ENCODE results near the gene MYO7A.

Gene MYO7A

GRCh38 chr11:77175869-77176539 is 48.0 kb downstream of the MYO7A start:
- Histone ChIP-seq H3K4me1 (ENCODE audit: low read depth, poor library complexity, severe bottlenecking) (no peaks in the 10 kb centered on the region), H3K27me3 (ENCODE audit: insufficient read depth, low read depth) (no peaks in the 10 kb centered on the region), H3K79me2 (ENCODE audit: insufficient read depth, low read depth) (no peaks in the 10 kb centered on the region), H3K9ac (no peak overlapping the region), H2AFZ (ENCODE audit: low read depth) (no peak overlapping the region), H3K4me2 (no peak overlapping the region), H3K36me3 (ENCODE audit: insufficient read depth) (no peaks in the 10 kb centered on the region), H3K27ac (no peak overlapping the region), H4K20me1 (ENCODE audit: insufficient read depth) (no peaks in the 10 kb centered on the region), H3K4me3 (IDR thresholded peaks at IDR 0.05; ENCODE audit: insufficient read depth, low read depth, low read length) (no peak overlapping the region)
- TF ChIP-seq, protein P1, sequence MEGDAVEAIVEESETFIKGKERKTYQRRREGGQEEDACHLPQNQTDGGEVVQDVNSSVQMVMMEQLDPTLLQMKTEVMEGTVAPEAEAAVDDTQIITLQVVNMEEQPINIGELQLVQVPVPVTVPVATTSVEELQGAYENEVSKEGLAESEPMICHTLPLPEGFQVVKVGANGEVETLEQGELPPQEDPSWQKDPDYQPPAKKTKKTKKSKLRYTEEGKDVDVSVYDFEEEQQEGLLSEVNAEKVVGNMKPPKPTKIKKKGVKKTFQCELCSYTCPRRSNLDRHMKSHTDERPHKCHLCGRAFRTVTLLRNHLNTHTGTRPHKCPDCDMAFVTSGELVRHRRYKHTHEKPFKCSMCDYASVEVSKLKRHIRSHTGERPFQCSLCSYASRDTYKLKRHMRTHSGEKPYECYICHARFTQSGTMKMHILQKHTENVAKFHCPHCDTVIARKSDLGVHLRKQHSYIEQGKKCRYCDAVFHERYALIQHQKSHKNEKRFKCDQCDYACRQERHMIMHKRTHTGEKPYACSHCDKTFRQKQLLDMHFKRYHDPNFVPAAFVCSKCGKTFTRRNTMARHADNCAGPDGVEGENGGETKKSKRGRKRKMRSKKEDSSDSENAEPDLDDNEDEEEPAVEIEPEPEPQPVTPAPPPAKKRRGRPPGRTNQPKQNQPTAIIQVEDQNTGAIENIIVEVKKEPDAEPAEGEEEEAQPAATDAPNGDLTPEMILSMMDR (conservative IDR thresholded peaks at IDR 0.05; ENCODE audit: low read depth, low read length), result no peak

- Histone ChIP-seq H3K9ac (no peak overlapping the region), H2AFZ (ENCODE audit: low read depth) (no peak overlapping the region), H3K4me2 (no peak overlapping the region), H3K4me1 (ENCODE audit: low read depth, poor library complexity, severe bottlenecking) (no peaks in the 10 kb centered on the region), H3K36me3 (ENCODE audit: insufficient read depth) (no peaks in the 10 kb centered on the region), H3K27me3 (ENCODE audit: insufficient read depth, low read depth) (no peaks in the 10 kb centered on the region), H3K27ac (no peak overlapping the region), H3K79me2 (ENCODE audit: insufficient read depth, low read depth) (no peaks in the 10 kb centered on the region), H3K4me3 (IDR thresholded peaks at IDR 0.05; ENCODE audit: insufficient read depth, low read depth, low read length) (no peak overlapping the region), H4K20me1 (ENCODE audit: insufficient read depth) (no peaks in the 10 kb centered on the region)
- TF ChIP-seq, protein P1 (conservative IDR thresholded peaks at IDR 0.05; ENCODE audit: low read depth, low read length), result no peak
These were observed 49.0 kb downstream of the MYO7A start for GRCh38 chr11:77176996-77177395.

DNA sequence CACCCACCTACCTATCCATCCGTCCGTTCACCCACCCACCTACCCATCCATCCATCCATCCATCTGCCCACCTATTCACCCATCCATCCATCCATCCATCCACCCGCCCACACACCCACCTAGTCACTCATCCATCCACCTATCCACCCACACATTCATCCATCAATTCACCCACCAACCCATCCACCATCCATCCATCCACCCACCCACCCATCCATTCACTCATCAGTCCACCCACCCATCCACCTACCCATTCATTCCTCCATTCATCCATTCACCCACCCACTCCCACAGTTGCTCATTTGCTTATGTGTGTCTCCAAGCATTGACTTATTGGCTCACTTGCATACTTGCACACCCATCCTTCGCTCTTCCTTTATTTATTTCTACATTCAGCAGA is 50.1 kb downstream of the MYO7A start:
- Histone ChIP-seq H3K79me2 (ENCODE audit: insufficient read depth, low read depth) (no peaks in the 10 kb centered on the region), H3K4me3 (IDR thresholded peaks at IDR 0.05; ENCODE audit: insufficient read depth, low read depth, low read length) (no peak overlapping the region), H3K9ac (no peak overlapping the region), H3K4me1 (ENCODE audit: low read depth, poor library complexity, severe bottlenecking) (no peaks in the 10 kb centered on the region), H2AFZ (ENCODE audit: low read depth) (no peak overlapping the region), H3K36me3 (ENCODE audit: insufficient read depth) (no peaks in the 10 kb centered on the region), H3K27me3 (ENCODE audit: insufficient read depth, low read depth) (no peaks in the 10 kb centered on the region), H4K20me1 (ENCODE audit: insufficient read depth) (no peaks in the 10 kb centered on the region), H3K27ac (no peak overlapping the region), H3K4me2 (no peak overlapping the region)
- TF ChIP-seq, protein P1 (conservative IDR thresholded peaks at IDR 0.05; ENCODE audit: low read depth, low read length), result no peak

DNA sequence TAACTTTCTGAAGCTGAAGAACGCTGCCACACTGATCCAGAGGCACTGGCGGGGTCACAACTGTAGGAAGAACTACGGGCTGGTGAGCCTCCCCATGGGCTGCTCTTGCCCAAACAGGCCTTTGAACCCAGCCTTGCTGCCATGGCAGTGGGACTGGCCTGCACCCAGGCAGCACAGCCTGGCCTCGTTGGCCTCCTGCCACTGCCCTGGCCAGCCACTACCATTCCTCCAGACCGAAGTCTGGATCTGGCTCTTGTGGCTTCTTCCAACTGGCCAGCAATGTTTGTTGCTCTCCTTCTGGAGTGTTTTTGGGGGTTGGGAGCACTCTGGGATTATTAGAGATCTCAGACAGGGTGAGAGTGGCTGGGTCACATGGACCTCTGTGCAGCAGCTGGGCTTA is 51.0 kb downstream of the MYO7A start:
- H3K79me2 ChIP-seq (ENCODE audit: insufficient read depth, low read depth), result no peaks in the 10 kb centered on the region
- H3K27me3 ChIP-seq (ENCODE audit: insufficient read depth, low read depth), result no peaks in the 10 kb centered on the region
- no peak overlapping the region for H3K4me3 ChIP-seq (IDR thresholded peaks at IDR 0.05; ENCODE audit: insufficient read depth, low read depth, low read length)
- H3K4me1 ChIP-seq (ENCODE audit: low read depth, poor library complexity, severe bottlenecking), result no peaks in the 10 kb centered on the region
- H3K9ac ChIP-seq, result no peak overlapping the region
- TF ChIP-seq, protein P1 (conservative IDR thresholded peaks at IDR 0.05; ENCODE audit: low read depth, low read length), result no peak
- H3K4me2 ChIP-seq, result no peak overlapping the region
- no peak overlapping the region for H3K27ac ChIP-seq
- H4K20me1 ChIP-seq (ENCODE audit: insufficient read depth), result no peaks in the 10 kb centered on the region
- no peak overlapping the region for H2AFZ ChIP-seq (ENCODE audit: low read depth)
- H3K36me3 ChIP-seq (ENCODE audit: insufficient read depth), result no peaks in the 10 kb centered on the region
